Stimulated activated CD8-positive, alpha-beta memory T cell treated with anti-CD3 and anti-CD28 coated beads, Interleukin-12 subunit alpha, Interleukin-12 subunit beta, amount 100 ng/mL, for 4 hours (primary cell): ENCODE results near the gene CARD18.

Experiments used
- DNase-seq: peaks from one replicate; pipeline ENCODE4 v3.0.0-alpha.2; 2020; ENCODE audit warnings: low read depth

The CARD18 gene

GRCh38 chr11:105139669-105140068 lies at the start of gene CARD18:
Gene CARD18, minus strand, starts transcription at chr11:105139769. Its CDS starts 43 bp downstream, at chr11:105139726.
- DNase-seq, result no peak

- DNase-seq, result no peak
Measured at GRCh38 chr11:105183987-105184386, 44.4 kb upstream of the CARD18 start.

GRCh38 chr11:105183426-105183825 lies 43.9 kb upstream of the CARD18 start:
- no peak for DNase-seq

GRCh38 chr11:105181521-105181920 lies 42.0 kb upstream of the CARD18 start:
- DNase-seq, result no peak

GRCh38 chr11:105181100-105181499 lies 41.5 kb upstream of the CARD18 start:
- no peak for DNase-seq

GRCh38 chr11:105179542-105180278 lies 40.1 kb upstream of the CARD18 start:
- no peak for DNase-seq

GRCh38 chr11:105177658-105178057 lies 38.1 kb upstream of the CARD18 start:
- DNase-seq, result no peak

- no peak for DNase-seq
Measured at GRCh38 chr11:105168457-105168856, 28.9 kb upstream of the CARD18 start.

GRCh38 chr11:105167244-105167643 lies 27.7 kb upstream of the CARD18 start:
- DNase-seq, result no peak

- DNase-seq, result no peak
Measured at GRCh38 chr11:105164208-105164607, 24.6 kb upstream of the CARD18 start.

GRCh38 chr11:105162506-105162905 lies 22.9 kb upstream of the CARD18 start:
- no peak for DNase-seq

GRCh38 chr11:105158436-105158835 lies 18.9 kb upstream of the CARD18 start:
- no peak for DNase-seq

- DNase-seq, result no peak
Measured at GRCh38 chr11:105156720-105157119, 17.2 kb upstream of the CARD18 start.

- no peak for DNase-seq
Measured at GRCh38 chr11:105156231-105156630, 16.7 kb upstream of the CARD18 start.

- DNase-seq, result no peak
Measured at GRCh38 chr11:105155679-105156078, 16.1 kb upstream of the CARD18 start.

- no peak for DNase-seq
Measured at GRCh38 chr11:105153392-105153791, 13.8 kb upstream of the CARD18 start.

- no peak for DNase-seq
Measured at GRCh38 chr11:105152560-105152959, 13.0 kb upstream of the CARD18 start.

- no peak for DNase-seq
Measured at GRCh38 chr11:105152021-105152512, 12.5 kb upstream of the CARD18 start.

- no peak for DNase-seq
Measured at GRCh38 chr11:105149477-105149876, 9.9 kb upstream of the CARD18 start.

GRCh38 chr11:105148241-105148640 lies 8.7 kb upstream of the CARD18 start:
- DNase-seq, result no peak

GRCh38 chr11:105144887-105145286 lies 5.3 kb upstream of the CARD18 start:
- no peak for DNase-seq

- DNase-seq, result no peak
Measured at GRCh38 chr11:105142167-105142566, 2.6 kb upstream of the CARD18 start.

GRCh38 chr11:105137286-105137685 lies 2.3 kb downstream of the CARD18 start:
- DNase-seq, result no peak

GRCh38 chr11:105135883-105136282 lies 3.7 kb downstream of the CARD18 start:
- no peak for DNase-seq
